SK-N-SH (cell line): Measurements from ENCODE around the gene DAB2IP. TPM values are rescaled to one million over a fixed set of nuclear protein-coding genes. Genes with fewer than 3 reads are reported as not detected.
A peak's percentile ranks its signal among the peaks of the same experiment; 100 is the strongest.

Experiments
- CTCF ChIA-PET: fragments of 300-600, 350-600 bp; formaldehyde crosslinking; extraction: SDS; loops from one replicate; lab custom pipeline; 2021; lab: Yijun Ruan, JAX
- POLR2A ChIA-PET: fragments of 350-600 bp; sonication (Branson Sonifier 250); formaldehyde crosslinking; extraction: SDS; loops from one replicate; lab custom pipeline; 2020; ENCODE audit warnings: antibody characterized with exemption, inconsistent platforms; lab: Yijun Ruan, JAX
- DNase-seq: peaks from one replicate; pipeline ENCODE4 v3.0.0; 2012
- H2AFZ ChIP-seq: fragments of 200-600 bp; sonication (generic); 2 replicates; pipeline ENCODE4 v1.8.1; 2016; ENCODE audit warnings: antibody characterized with exemption, mild to moderate bottlenecking, low read depth
- H3F3A ChIP-seq: fragments of 200-600 bp; sonication (generic); replicated peaks from 2 replicates; pipeline ENCODE3; 2016; ENCODE audit warnings: antibody characterized with exemption, mild to moderate bottlenecking; ENCODE audit not compliant: insufficient read depth
- H3K27ac ChIP-seq, 2 experiments: fragments of 200-500 bp in 1 of 2; fragments of 200-600 bp in 1 of 2; sonication (Bioruptor generic) in 1 of 2; sonication (generic), shearing (Covaris generic) in 1 of 2; 2 replicates each; pipeline versions ENCODE4 v1.5.1 to v1.6.1; 2014 to 2016; ENCODE audit warnings: low read depth in 2 of 2, inconsistent platforms in 1 of 2, low read length in 1 of 2, mild to moderate bottlenecking in 1 of 2, mixed read lengths in 1 of 2
- H3K27me3 ChIP-seq: fragments of 200-600 bp; sonication (generic), shearing (Covaris generic); 2 replicates; pipeline ENCODE4 v1.6.1; 2016; ENCODE audit warnings: mixed run types; ENCODE audit not compliant: insufficient read depth
- H3K36me3 ChIP-seq, 2 experiments: fragments of 200-500 bp in 1 of 2; fragments of 200-600 bp in 1 of 2; sonication (Bioruptor generic) in 1 of 2; sonication (generic) in 1 of 2; replicated peaks in 1 of 2; 2 replicates each; pipeline versions ENCODE3 to v1.5.1; 2014 to 2016; ENCODE audit warnings: low read length in 1 of 2, mild to moderate bottlenecking in 1 of 2; ENCODE audit not compliant: insufficient read depth in 2 of 2, control insufficient read depth in 1 of 2
- H3K4me1 ChIP-seq, 2 experiments: fragments of 200-500 bp in 1 of 2; fragments of 200-600 bp in 1 of 2; sonication (Bioruptor generic) in 1 of 2; sonication (generic), shearing (Covaris generic) in 1 of 2; 2 replicates each; pipeline versions ENCODE4 v1.5.1 to v1.6.1; 2014 to 2016; ENCODE audit warnings: low read depth in 1 of 2, low read length in 1 of 2, mixed run types in 1 of 2; ENCODE audit not compliant: insufficient read depth in 2 of 2, control insufficient read depth in 1 of 2
- H3K4me2 ChIP-seq: fragments of 200-600 bp; sonication (generic), shearing (Covaris generic); 2 replicates; pipeline ENCODE4 v1.6.1; 2017; ENCODE audit warnings: mixed run types
- H3K4me3 ChIP-seq, 2 experiments: fragments of 200-500 bp in 1 of 2; fragments of 200-600 bp in 1 of 2; sonication (Bioruptor generic) in 1 of 2; sonication (generic), shearing (Covaris generic) in 1 of 2; 2 replicates each; pipeline versions ENCODE4 v1.5.1 to v1.8.1; 2014 to 2016; ENCODE audit warnings: low read depth in 2 of 2, inconsistent platforms in 1 of 2, low read length in 1 of 2, mild to moderate bottlenecking in 1 of 2, mixed read lengths in 1 of 2, moderate library complexity in 1 of 2
- H3K79me2 ChIP-seq: fragments of 200-600 bp; sonication (generic); 2 replicates; pipeline ENCODE4 v1.8.1; 2017; ENCODE audit warnings: mild to moderate bottlenecking; ENCODE audit not compliant: insufficient read depth
- H3K9ac ChIP-seq: fragments of 200-600 bp; sonication (generic); 2 replicates; pipeline ENCODE4 v1.6.1; 2017; ENCODE audit warnings: mixed run types
- H3K9me2 ChIP-seq: fragments of 200-600 bp; sonication (generic); 2 replicates; pipeline ENCODE4 v1.6.1; 2017; ENCODE audit warnings: mixed run types
- H3K9me3 ChIP-seq: fragments of 200-600 bp; sonication (generic); 2 replicates; pipeline ENCODE4 v1.6.1; 2017; ENCODE audit warnings: mixed run types, mild to moderate bottlenecking, moderate library complexity
- H4K20me1 ChIP-seq: fragments of 200-600 bp; sonication (generic); 2 replicates; pipeline ENCODE4 v1.6.1; 2017; ENCODE audit warnings: mild to moderate bottlenecking, mixed run types; ENCODE audit not compliant: insufficient read depth
- CHD2 ChIP-seq: fragments of 150-350 bp; IDR thresholded peaks from 2 replicates; pipeline ENCODE4 v1.6.1; 2018; ENCODE audit warnings: low read length; ENCODE audit not compliant: partially characterized antibody
- EP300 ChIP-seq, 2 experiments: IDR thresholded peaks; 2 replicates each; pipeline versions ENCODE4 v1.4.0 to v1.6.1; 2012; ENCODE audit warnings: borderline replicate concordance in 1 of 2, low read depth in 1 of 2, low read length in 1 of 2
- POLR2AphosphoS5 ChIP-seq: IDR thresholded peaks from 2 replicates; pipeline ENCODE4 v1.6.1; 2012; ENCODE audit warnings: low read depth, low read length
- RCOR1 ChIP-seq: fragments of 150-350 bp; IDR thresholded peaks from 2 replicates; pipeline ENCODE4 v1.6.1; 2017; ENCODE audit warnings: antibody characterized with exemption, low read length
- REST ChIP-seq: IDR thresholded peaks from 2 replicates; pipeline ENCODE4 v1.6.1; 2012; ENCODE audit warnings: mild to moderate bottlenecking, low read depth, low read length, moderate library complexity
- RFX5 ChIP-seq: IDR thresholded peaks from 2 replicates; pipeline ENCODE4 v1.6.1; 2012; ENCODE audit warnings: mild to moderate bottlenecking, improper control_type of control experiment, low read length
- RXRA ChIP-seq: IDR thresholded peaks from 2 replicates; pipeline ENCODE4 v1.4.0; 2012; ENCODE audit warnings: low read depth, mild to moderate bottlenecking, borderline replicate concordance
- TCF12 ChIP-seq: IDR thresholded peaks from 2 replicates; pipeline ENCODE4 v1.4.0; 2012
- WGBS: methylation state at CpG from one replicate; pipeline ENCODE4 v1.1.6; 2017; ENCODE audit warnings: low lambda C conversion rate; 5-methylcytosine and 5-hydroxymethylcytosine counted together
- polyA plus RNA-seq, 3 experiments: library from polyadenylated mRNA; depleted of rRNA; stranded (reverse); fragments of >200 nt; gene quantifications; 2 replicates each; pipeline ENCODE4 v1.2.3, GENCODE V29; 2012

Gene DAB2IP
- polyA plus RNA-seq, 1 of the 3 experiments (the other 2 are of a cell fraction), result 21.4 TPM

GRCh38 chr9:121635300-121635876 lies 16.0 kb upstream of the DAB2IP start (continued):
- TF ChIP-seq RXRA (no peak), REST (no peak), EP300 (IDR thresholded peaks at IDR 0.05; ENCODE audit: borderline replicate concordance in 1 of 2, low read depth in 1 of 2, low read length in 1 of 2) (no peak), RCOR1 (no peak)

GRCh38 chr9:121636341-121636865 lies 15.0 kb upstream of the DAB2IP start:
- Histone ChIP-seq H3K4me2 (peak overlapping the region; percentile 19; the same call in 1 of the 2 replicates), H3F3A (peaks cover 4% of the 10 kb centered on the region), H3K36me3 (no peaks in the 10 kb centered on the region), H3K79me2 (no peaks in the 10 kb centered on the region), H3K9ac (no peak overlapping the region), H2AFZ (no peak overlapping the region), H3K9me3 (no peaks in the 10 kb centered on the region), H3K27ac (peak overlapping the region; percentile 3 to 20; a peak in 2 of 4 replicates), H3K4me1 (peaks cover 8 to 55% of the 10 kb centered on the region in 2 experiments; a peak in 3 of 4 replicates), H3K4me3 (no peak overlapping the region), H3K9me2 (no peaks in the 10 kb centered on the region), H4K20me1 (0 out of 2 replicates have a peak, but pooled peaks cover 3% of the 10 kb centered on the region), H3K27me3 (no peaks in the 10 kb centered on the region)
- TF ChIP-seq CHD2 (no peak), TCF12 (no peak), RCOR1 (no peak), RFX5 (no peak), POLR2AphosphoS5 (no peak)
- ChIA-PET POLR2A (interaction anchor here (1.1 to 1.6 kb wide), 2 partner anchors 14 to 28 kb away, joined by 3 to 4 read pairs; no protein-coding TSS in a partner anchor), CTCF (interaction anchor here (0.8 to 18.2 kb wide), 13 partner anchors 11 to 369 kb away, joined by 3 to 194 read pairs (median 8); partner anchors contain the start of gene DAB2IP)
- WGBS, result 75% methylated on average over 6 of the region's 12 CpGs
- DNase-seq, result peak; percentile 60
